H1 (cell line): ENCODE measurements around the gene PCDHGA2. TPM values are rescaled to one million over a fixed set of nuclear protein-coding genes. Genes with fewer than 3 reads are reported as not detected.

Experiments used
- CTCF ChIA-PET: fragments of 300-600 bp; sonication (Branson Sonifier 250); formaldehyde crosslinking; loops from one replicate; lab custom pipeline; 2021; ENCODE audit not compliant: partially characterized antibody; lab: Charles Lee
- POLR2A ChIA-PET: fragments of 300-600 bp; sonication (Branson Sonifier 250); formaldehyde crosslinking; loops from one replicate; lab custom pipeline; 2021; ENCODE audit warnings: inconsistent platforms; ENCODE audit not compliant: partially characterized antibody; lab: Charles Lee
- DNase-seq, 2 experiments: peaks; one replicate each; pipeline versions ENCODE4 v3.0.0 to v3.0.0-alpha.2; 2010 to 2022; ENCODE audit warnings: low spot score in 2 of 2, low read depth in 1 of 2, mixed read lengths in 1 of 2
- FAIRE-seq: peaks from 2 replicates; lab custom pipeline; 2011; peaks lifted over from hg19 to GRCh38; lab: Jason Lieb, UNC
- H2AFZ ChIP-seq: 2 replicates; pipeline ENCODE4 v1.8.1; 2012; ENCODE audit warnings: low read length, inconsistent platforms
- H2AK5ac ChIP-seq: 2 replicates; pipeline ENCODE4 v1.6.1; 2013; ENCODE audit warnings: low read depth, low read length
- H2BK120ac ChIP-seq: replicated peaks from 2 replicates; pipeline ENCODE3; 2013; ENCODE audit warnings: low read depth, low read length, inconsistent platforms
- H2BK12ac ChIP-seq: 2 replicates; pipeline ENCODE4 v1.6.1; 2013; ENCODE audit warnings: low read depth, low read length
- H2BK15ac ChIP-seq: 2 replicates; pipeline ENCODE4 v1.6.1; 2013; ENCODE audit warnings: low read length
- H2BK20ac ChIP-seq: 2 replicates; pipeline ENCODE4 v1.6.1; 2013; ENCODE audit warnings: low read length
- H2BK5ac ChIP-seq: 2 replicates; pipeline ENCODE4 v1.6.1; 2013; ENCODE audit warnings: low read depth, low read length
- H3K14ac ChIP-seq: 2 replicates; pipeline ENCODE4 v1.6.1; 2013; ENCODE audit warnings: inconsistent platforms; ENCODE audit not compliant: insufficient read length
- H3K18ac ChIP-seq: 2 replicates; pipeline ENCODE4 v1.6.1; 2013; ENCODE audit warnings: low read length; ENCODE audit errors: extremely low read depth
- H3K23ac ChIP-seq: 2 replicates; pipeline ENCODE4 v1.6.1; 2013; ENCODE audit warnings: inconsistent platforms; ENCODE audit not compliant: insufficient read length
- H3K23me2 ChIP-seq: 2 replicates; pipeline ENCODE4 v1.6.1; 2013; ENCODE audit warnings: low read depth, low read length
- H3K27ac ChIP-seq: 2 replicates; pipeline ENCODE4 v1.6.1; 2011; ENCODE audit warnings: low read depth, low read length, inconsistent platforms
- H3K27me3 ChIP-seq, 4 experiments: replicated peaks in 1 of 4; 1 replicate in 1 of 4; 2 replicates in 3 of 4; pipeline versions ENCODE4 v1.6.1 to v1.8.1; 2011 to 2013; ENCODE audit warnings: low read length in 3 of 4, mild to moderate bottlenecking in 3 of 4, inconsistent platforms in 2 of 4, mixed read lengths in 2 of 4, moderate library complexity in 1 of 4; ENCODE audit not compliant: control insufficient read depth in 3 of 4, insufficient read depth in 3 of 4; ENCODE audit errors: extremely low read depth in 1 of 4
- H3K36me3 ChIP-seq, 4 experiments: 2 replicates each; pipeline versions ENCODE4 v1.6.1 to v1.8.1; 2011 to 2013; ENCODE audit warnings: mild to moderate bottlenecking in 4 of 4, low read length in 3 of 4, moderate library complexity in 2 of 4, control low read depth in 1 of 4, inconsistent platforms in 1 of 4; ENCODE audit not compliant: insufficient read depth in 4 of 4, control insufficient read depth in 2 of 4
- H3K4ac ChIP-seq: replicated peaks from 2 replicates; pipeline ENCODE3; 2013; ENCODE audit warnings: low read length, low read depth, mixed read lengths, inconsistent platforms; ENCODE audit not compliant: insufficient read length
- H3K4me1 ChIP-seq, 4 experiments: replicated peaks in 1 of 4; 1 replicate in 1 of 4; 2 replicates in 3 of 4; pipeline versions ENCODE4 v1.6.1 to v1.8.1; 2011 to 2013; ENCODE audit warnings: low read length in 3 of 4, inconsistent platforms in 2 of 4, mixed read lengths in 1 of 4; ENCODE audit not compliant: insufficient read depth in 4 of 4, control insufficient read depth in 3 of 4
- H3K4me2 ChIP-seq, 2 experiments: 2 replicates each; pipeline versions ENCODE4 v1.6.1 to v1.8.1; 2011 to 2013; ENCODE audit warnings: low read depth in 2 of 2, low read length in 2 of 2, control low read depth in 1 of 2, inconsistent platforms in 1 of 2, mild to moderate bottlenecking in 1 of 2; ENCODE audit not compliant: insufficient read depth in 1 of 2
- H3K4me3 ChIP-seq, 4 experiments: fragments of 200-600, 300-600 bp in 1 of 4; sonication (generic), shearing (Covaris generic), sonication (Bioruptor Twin) in 1 of 4; 2 replicates each; pipeline versions ENCODE4 v1.5.1 to v1.8.1; 2011 to 2016; ENCODE audit warnings: low read length in 4 of 4, low read depth in 3 of 4, control low read depth in 2 of 4, inconsistent platforms in 2 of 4, mild to moderate bottlenecking in 2 of 4, mixed read lengths in 1 of 4, moderate library complexity in 1 of 4; ENCODE audit not compliant: insufficient read depth in 2 of 4; ENCODE audit errors: extremely low read depth in 1 of 4
- H3K56ac ChIP-seq: replicated peaks from 2 replicates; pipeline ENCODE3; 2013; ENCODE audit warnings: low read depth, mild to moderate bottlenecking, mixed read lengths, low read length, inconsistent platforms; ENCODE audit not compliant: insufficient read length
- H3K79me1 ChIP-seq: 2 replicates; pipeline ENCODE4 v1.6.1; 2013; ENCODE audit warnings: low read depth, low read length, control low read depth
- H3K79me2 ChIP-seq, 2 experiments: 2 replicates each; pipeline versions ENCODE4 v1.6.1 to v1.8.1; 2012 to 2013; ENCODE audit warnings: low read length in 2 of 2, mild to moderate bottlenecking in 2 of 2, inconsistent platforms in 1 of 2; ENCODE audit not compliant: insufficient read depth in 2 of 2, control insufficient read depth in 1 of 2
- H3K9ac ChIP-seq, 4 experiments: replicated peaks in 1 of 4; 1 replicate in 1 of 4; 2 replicates in 3 of 4; pipeline versions ENCODE4 v1.6.1 to v1.8.1; 2011 to 2013; ENCODE audit warnings: low read depth in 3 of 4, low read length in 3 of 4, control low read depth in 2 of 4, mild to moderate bottlenecking in 2 of 4, moderate library complexity in 2 of 4, inconsistent platforms in 1 of 4; ENCODE audit errors: extremely low read depth in 1 of 4
- H3K9me3 ChIP-seq, 2 experiments: 2 replicates each; pipeline versions ENCODE4 v1.6.1 to v1.8.1; 2012 to 2013; ENCODE audit warnings: mild to moderate bottlenecking in 2 of 2, moderate library complexity in 2 of 2, control low read depth in 1 of 2, inconsistent platforms in 1 of 2, low read depth in 1 of 2, low read length in 1 of 2, mixed read lengths in 1 of 2; ENCODE audit not compliant: insufficient read depth in 2 of 2
- H4K20me1 ChIP-seq, 2 experiments: replicated peaks in 1 of 2; 2 replicates each; pipeline versions ENCODE3 to v1.8.1; 2011 to 2013; ENCODE audit warnings: inconsistent platforms in 2 of 2, low read length in 2 of 2, mild to moderate bottlenecking in 1 of 2; ENCODE audit not compliant: insufficient read depth in 2 of 2, control insufficient read depth in 1 of 2
- H4K5ac ChIP-seq: 2 replicates; pipeline ENCODE4 v1.6.1; 2013; ENCODE audit warnings: low read length, low read depth, mixed read lengths, inconsistent platforms; ENCODE audit not compliant: insufficient read length
- H4K8ac ChIP-seq: 2 replicates; pipeline ENCODE4 v1.8.0; 2013; ENCODE audit warnings: mild to moderate bottlenecking, moderate library complexity, low read length, inconsistent platforms; ENCODE audit not compliant: insufficient read depth; ENCODE audit errors: extremely low read depth
- H4K91ac ChIP-seq: replicated peaks from 2 replicates; pipeline ENCODE3; 2013; ENCODE audit warnings: low read length, mixed read lengths, inconsistent platforms; ENCODE audit not compliant: insufficient read length
- SUZ12 ChIP-seq: fragments of 200-600 bp; sonication (generic); IDR thresholded peaks from 2 replicates; pipeline ENCODE4 v1.6.1; 2012; ENCODE audit warnings: mild to moderate bottlenecking, inconsistent platforms, low read length, moderate library complexity, mixed read lengths
- WGBS, 2 experiments: shearing (Covaris generic) in 1 of 2; methylation state at CpG; one replicate each; pipeline versions ENCODE4 v1.1.6 to v1.1.7; 2013 to 2015; ENCODE audit warnings: low lambda C conversion rate in 2 of 2, mixed read lengths in 2 of 2, inconsistent platforms in 1 of 2, low coverage in 1 of 2, missing lambda C conversion rate in 1 of 2; ENCODE audit not compliant: insufficient replicate concordance in 2 of 2, insufficient coverage in 1 of 2, insufficient read length in 1 of 2; ENCODE audit errors: extremely low coverage in 1 of 2, missing lambda C conversion rate in 1 of 2; 5-methylcytosine and 5-hydroxymethylcytosine counted together
- polyA plus RNA-seq, 7 experiments: library from polyadenylated mRNA; depleted of rRNA in 3 of 7; stranded (reverse) in 5 of 7; unstranded in 2 of 7; fragments of >200 nt in 5 of 7; fragments of 200-250 nt in 2 of 7; gene quantifications; 1 replicate in 5 of 7; 2 replicates in 1 of 7; 4 replicates in 1 of 7; pipeline versions ENCODE4 v1.2.1 to v1.2.3, GENCODE V29; 2011 to 2013; ENCODE audit warnings: missing spikeins in 2 of 7, mixed read lengths in 2 of 7
- total RNA-seq: library from RNA; stranded (reverse); fragmentation: NEBNext Ultra II Directional; extraction: Animal tissue kit (Norgen Biotek cat#: 25700); gene quantifications from 2 replicates; pipeline ENCODE4 v1.2.1, GENCODE V29; 2021
- TF ChIP-seq, protein P1 (sequence below), 3 experiments: IDR thresholded peaks; 1 replicate in 2 of 3; 2 replicates in 1 of 3; pipeline versions ENCODE4 v1.5.1 to v1.6.1; 2011; ENCODE audit warnings: low read length in 3 of 3, mild to moderate bottlenecking in 3 of 3, inconsistent platforms in 2 of 3, low read depth in 1 of 3, moderate library complexity in 1 of 3; ENCODE audit not compliant: insufficient read depth in 1 of 3; ENCODE audit errors: control extremely low read depth in 1 of 3

Gene PCDHGA2
- total and polyA plus RNA-seq, 2 of the 8 experiments (the other 6 are each of a cell fraction or from before 2014, with no cell fraction given) = 0.32 to 0.39 TPM

GRCh38 chr5:141345327-141345726 lies 6.8 kb downstream of the PCDHGA2 start:
- 86% methylated on average over 11 of the region's 20 CpGs; no CpG with 5 or more reads in 1 of the 2 experiments for WGBS, 2 experiments
- Histone ChIP-seq H3K9me3 (peaks cover 19 to 28% of the 10 kb centered on the region in 2 experiments; a peak in 3 of 4 replicates), H3K23me2 (no peaks in the 10 kb centered on the region), H3K18ac (no peak overlapping the region), H3K79me2 (no peaks in the 10 kb centered on the region), H3K56ac (no peak overlapping the region), H2AFZ (no peak overlapping the region), H3K36me3 (no peaks in the 10 kb centered on the region; a peak in 2 of 8 replicates), H4K5ac (no peak overlapping the region), H3K4me2 (no peak overlapping the region), H2BK5ac (no peak overlapping the region), H3K27ac (no peak overlapping the region), H4K20me1 (no peaks in the 10 kb centered on the region), H3K14ac (no peak overlapping the region), H2BK20ac (no peak overlapping the region), H2AK5ac (no peak overlapping the region), H2BK15ac (no peak overlapping the region), H3K23ac (no peak overlapping the region), H3K27me3 (no peaks in the 10 kb centered on the region), H3K9ac (no peak overlapping the region), H3K4ac (no peak overlapping the region), H3K79me1 (no peaks in the 10 kb centered on the region), H2BK12ac (no peak overlapping the region), H4K91ac (no peak overlapping the region), H3K4me3 (no peak overlapping the region), H2BK120ac (no peak overlapping the region), H4K8ac (no peak overlapping the region), H3K4me1 (peaks cover 0 to 4% (median under 1%) of the 10 kb centered on the region in 4 experiments; a peak in 1 of 7 replicates)
- no peak for DNase-seq
- POLR2A ChIA-PET = no interaction called here
- CTCF ChIA-PET = interaction anchor here (1.3 to 4.8 kb wide), 10 partner anchors 10 to 153 kb away, joined by 4 to 21 read pairs (median 12); partner anchors contain the start of genes PCDHB10, PCDHB14, PCDHB15 and TAF7
- FAIRE-seq = no peak
- no peak for TF ChIP-seq SUZ12
- TF ChIP-seq, protein P1, sequence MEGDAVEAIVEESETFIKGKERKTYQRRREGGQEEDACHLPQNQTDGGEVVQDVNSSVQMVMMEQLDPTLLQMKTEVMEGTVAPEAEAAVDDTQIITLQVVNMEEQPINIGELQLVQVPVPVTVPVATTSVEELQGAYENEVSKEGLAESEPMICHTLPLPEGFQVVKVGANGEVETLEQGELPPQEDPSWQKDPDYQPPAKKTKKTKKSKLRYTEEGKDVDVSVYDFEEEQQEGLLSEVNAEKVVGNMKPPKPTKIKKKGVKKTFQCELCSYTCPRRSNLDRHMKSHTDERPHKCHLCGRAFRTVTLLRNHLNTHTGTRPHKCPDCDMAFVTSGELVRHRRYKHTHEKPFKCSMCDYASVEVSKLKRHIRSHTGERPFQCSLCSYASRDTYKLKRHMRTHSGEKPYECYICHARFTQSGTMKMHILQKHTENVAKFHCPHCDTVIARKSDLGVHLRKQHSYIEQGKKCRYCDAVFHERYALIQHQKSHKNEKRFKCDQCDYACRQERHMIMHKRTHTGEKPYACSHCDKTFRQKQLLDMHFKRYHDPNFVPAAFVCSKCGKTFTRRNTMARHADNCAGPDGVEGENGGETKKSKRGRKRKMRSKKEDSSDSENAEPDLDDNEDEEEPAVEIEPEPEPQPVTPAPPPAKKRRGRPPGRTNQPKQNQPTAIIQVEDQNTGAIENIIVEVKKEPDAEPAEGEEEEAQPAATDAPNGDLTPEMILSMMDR (IDR thresholded peaks at IDR 0.05; ENCODE audit: control extremely low read depth in 1 of 3, insufficient read depth in 1 of 3, low read depth in 1 of 3, low read length in 3 of 3) = peak in 2 of 3 experiments; percentile 11 to 14; a peak in 2 of 4 replicates
